Stimulated activated CD4-positive, alpha-beta T cell treated with anti-CD3 and anti-CD28 coated beads, Interleukin-2, amount 100 ng/mL, for 4 hours (primary cell): ENCODE measurements around the gene PCARE.
A peak's percentile ranks its signal among the peaks of the same experiment; 100 is the strongest.

Experiments used
- DNase-seq: peaks from one replicate; pipeline ENCODE4 v3.0.0-alpha.2; 2020; ENCODE audit warnings: low read depth

Gene PCARE

GRCh38 chr2:29035016-29035745 is 39.1 kb downstream of the PCARE start:
- no peak for DNase-seq

GRCh38 chr2:29033656-29034055 is 40.7 kb downstream of the PCARE start:
- no peak for DNase-seq

GRCh38 chr2:29033172-29033571 is 41.2 kb downstream of the PCARE start:
- DNase-seq = no peak

GRCh38 chr2:29032189-29032588 is 42.1 kb downstream of the PCARE start:
- no peak for DNase-seq

- DNase-seq = no peak
Observed at GRCh38 chr2:29031046-29031445, 43.3 kb downstream of the PCARE start.

- no peak for DNase-seq
Observed at GRCh38 chr2:29025711-29026110, 48.6 kb downstream of the PCARE start.

- DNase-seq = no peak
Observed at GRCh38 chr2:29024882-29025430, 49.4 kb downstream of the PCARE start.

GRCh38 chr2:29023188-29023587 is 51.1 kb downstream of the PCARE start:
- no peak for DNase-seq

GRCh38 chr2:29022679-29023078 is 51.6 kb downstream of the PCARE start:
- DNase-seq = no peak

- no peak for DNase-seq
Observed at GRCh38 chr2:29021886-29022285, 52.4 kb downstream of the PCARE start.

GRCh38 chr2:29017716-29018435 is 56.4 kb downstream of the PCARE start:
- no peak for DNase-seq

- DNase-seq = no peak
Observed at GRCh38 chr2:29016504-29016903, 57.8 kb downstream of the PCARE start.

- no peak for DNase-seq
Observed at GRCh38 chr2:29015701-29016470, 58.4 kb downstream of the PCARE start.

GRCh38 chr2:29014811-29015421 is 59.4 kb downstream of the PCARE start:
- DNase-seq = peak; percentile 53

- DNase-seq = no peak
Observed at GRCh38 chr2:29014331-29014730, 60.0 kb downstream of the PCARE start.

GRCh38 chr2:29013057-29013780 is 61.1 kb downstream of the PCARE start:
- no peak for DNase-seq

- no peak for DNase-seq
Observed at GRCh38 chr2:29012211-29012681, 62.1 kb downstream of the PCARE start.
